ENCODE measurements around the gene CAPZB.

CAPZB gene

DNA sequence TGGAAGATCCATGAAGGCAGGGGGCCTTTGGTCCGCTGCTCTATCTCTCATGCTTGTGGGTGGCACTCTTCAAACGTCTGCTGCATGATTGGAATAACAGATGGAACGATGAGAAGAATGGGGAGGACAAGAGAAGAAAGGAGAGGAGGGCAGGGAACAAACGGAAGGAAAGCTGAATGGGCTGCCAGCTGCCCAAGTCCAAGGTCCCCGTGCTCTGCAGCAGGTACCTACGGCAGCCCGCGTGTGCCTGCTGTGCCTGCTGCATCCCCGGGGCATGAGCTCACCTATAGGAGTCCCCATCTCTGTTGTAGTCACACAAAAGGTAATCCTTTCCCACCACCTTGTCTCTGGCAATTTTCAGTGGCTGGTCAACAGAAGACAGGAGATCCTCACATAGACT, 100.1 kb downstream of the CAPZB start:
- no peak for DNase-seq (ENCODE audit: low read depth)

DNA sequence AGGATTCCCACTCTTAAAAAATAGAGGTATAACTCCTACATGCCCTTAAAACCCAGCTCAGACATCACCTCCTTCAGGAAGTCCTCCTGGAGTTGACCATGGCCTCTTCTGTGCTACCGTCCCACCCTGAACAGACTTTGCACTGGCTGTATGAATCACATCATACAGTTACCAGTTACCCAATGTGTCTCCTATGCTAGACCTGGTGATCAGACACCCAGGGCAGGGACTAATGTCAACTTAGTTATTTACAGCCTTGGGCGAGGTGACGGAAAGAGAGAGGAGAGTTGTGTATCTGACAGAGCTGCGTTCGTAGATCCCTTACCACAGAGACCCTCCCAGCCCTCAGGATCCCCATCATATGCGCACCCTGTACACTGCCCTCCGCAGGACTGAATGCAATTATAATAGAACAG, 100.6 kb downstream of the CAPZB start:
- no peak for DNase-seq (ENCODE audit: low read depth)

DNA sequence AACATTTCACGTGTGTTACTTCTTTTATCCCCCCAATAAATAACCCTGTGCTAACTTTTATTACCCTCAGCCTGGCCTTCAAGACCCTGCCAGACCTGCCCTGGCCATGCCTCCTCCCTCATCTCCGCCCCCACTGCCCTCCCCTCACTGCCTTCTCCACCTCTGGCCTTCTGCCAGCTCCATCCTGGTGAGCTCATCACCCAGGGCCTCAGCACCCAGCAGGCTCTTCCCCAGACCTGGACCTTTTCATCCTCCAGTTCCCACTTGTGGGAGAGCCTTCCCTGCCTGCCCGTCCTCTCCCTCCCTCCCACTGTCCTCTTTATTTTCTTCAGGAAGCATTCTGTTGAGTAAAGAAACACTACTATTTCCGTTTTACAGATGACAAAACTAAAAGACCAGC, 101.2 kb downstream of the CAPZB start:
- DNase-seq (ENCODE audit: low read depth): no peak

DNA sequence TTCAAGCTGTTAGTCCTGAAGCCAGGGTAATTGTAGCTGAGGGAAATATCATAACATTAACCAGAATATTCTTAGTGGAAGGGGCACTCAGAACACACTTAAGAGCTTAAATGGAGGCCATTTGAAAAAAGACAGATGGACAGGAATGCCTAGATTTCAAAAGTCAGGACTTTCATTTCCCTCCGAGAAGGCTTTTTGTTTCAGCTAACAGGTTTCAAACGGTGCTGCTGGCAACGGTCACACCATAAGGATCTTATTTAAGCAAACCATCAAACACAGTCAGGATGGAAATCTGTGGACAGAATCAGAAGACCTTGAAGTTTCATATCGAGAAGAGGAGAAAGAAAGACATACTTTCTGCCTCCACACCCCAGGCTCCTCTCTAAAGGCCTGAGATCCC, 103.1 kb downstream of the CAPZB start:
- DNase-seq (ENCODE audit: low read depth): no peak

DNA sequence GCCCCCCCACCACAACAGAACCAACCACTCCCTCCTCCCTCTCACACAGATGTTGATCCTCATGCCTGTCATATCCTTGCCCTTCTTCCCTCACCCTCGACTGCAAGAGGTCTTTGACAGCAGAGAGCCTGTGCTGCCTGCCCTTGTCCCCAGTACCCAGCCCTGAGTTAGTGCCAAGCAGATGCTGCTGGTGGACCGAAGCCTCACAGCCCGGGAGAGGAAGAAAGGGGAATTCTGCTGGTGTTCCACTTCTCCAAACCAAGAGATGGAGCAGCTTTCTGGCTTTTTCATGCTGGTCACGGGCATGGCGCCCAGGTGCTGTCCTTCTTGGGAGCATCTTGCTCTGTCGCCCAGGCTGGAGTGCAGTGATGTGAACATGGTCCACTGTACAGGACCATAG, 104.1 kb downstream of the CAPZB start:
- DNase-seq (ENCODE audit: low read depth): no peak

DNA sequence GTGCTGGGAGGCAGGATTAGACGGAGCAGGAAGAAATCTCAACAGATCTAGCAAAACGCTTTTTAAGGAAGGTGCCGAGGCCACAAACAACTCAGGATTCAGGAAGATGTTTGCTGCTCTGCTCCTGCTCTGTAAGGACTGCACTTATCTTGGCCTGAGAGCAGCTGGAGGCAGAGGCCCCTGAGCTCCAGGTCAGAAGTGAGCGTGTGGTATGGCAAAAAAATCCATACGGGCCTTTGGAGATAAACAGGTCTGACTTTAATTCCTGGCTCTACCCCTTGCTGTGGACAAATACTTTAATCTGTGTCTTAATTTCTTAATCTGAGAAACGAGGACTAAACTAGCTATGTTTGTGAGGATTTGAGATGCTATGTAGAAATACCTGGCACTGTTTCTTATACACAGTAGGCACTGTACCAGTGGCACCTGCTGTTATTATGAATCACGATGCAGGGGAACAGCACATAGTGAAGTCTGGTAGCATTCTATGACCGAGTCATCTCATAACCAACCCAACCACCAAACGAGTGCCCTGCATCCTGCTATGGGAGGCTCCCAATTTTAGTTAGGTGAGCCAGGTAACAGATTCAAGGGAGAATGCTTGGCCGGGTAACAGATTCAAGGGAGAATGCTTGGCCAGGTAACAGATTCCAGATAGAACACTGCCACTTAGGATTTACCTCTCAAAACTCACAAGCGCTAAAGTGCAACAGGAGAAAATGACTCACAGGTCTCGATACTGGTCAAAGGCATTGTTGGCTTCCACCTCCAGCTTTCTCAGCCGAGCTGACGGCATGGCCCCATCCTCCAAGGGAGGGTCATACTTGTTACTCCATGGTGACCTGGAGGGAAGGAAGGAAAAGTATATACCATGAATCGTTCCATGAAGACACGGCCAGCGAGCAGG, 107.3 kb downstream of the CAPZB start:
- no peak for DNase-seq (ENCODE audit: low read depth)

DNA sequence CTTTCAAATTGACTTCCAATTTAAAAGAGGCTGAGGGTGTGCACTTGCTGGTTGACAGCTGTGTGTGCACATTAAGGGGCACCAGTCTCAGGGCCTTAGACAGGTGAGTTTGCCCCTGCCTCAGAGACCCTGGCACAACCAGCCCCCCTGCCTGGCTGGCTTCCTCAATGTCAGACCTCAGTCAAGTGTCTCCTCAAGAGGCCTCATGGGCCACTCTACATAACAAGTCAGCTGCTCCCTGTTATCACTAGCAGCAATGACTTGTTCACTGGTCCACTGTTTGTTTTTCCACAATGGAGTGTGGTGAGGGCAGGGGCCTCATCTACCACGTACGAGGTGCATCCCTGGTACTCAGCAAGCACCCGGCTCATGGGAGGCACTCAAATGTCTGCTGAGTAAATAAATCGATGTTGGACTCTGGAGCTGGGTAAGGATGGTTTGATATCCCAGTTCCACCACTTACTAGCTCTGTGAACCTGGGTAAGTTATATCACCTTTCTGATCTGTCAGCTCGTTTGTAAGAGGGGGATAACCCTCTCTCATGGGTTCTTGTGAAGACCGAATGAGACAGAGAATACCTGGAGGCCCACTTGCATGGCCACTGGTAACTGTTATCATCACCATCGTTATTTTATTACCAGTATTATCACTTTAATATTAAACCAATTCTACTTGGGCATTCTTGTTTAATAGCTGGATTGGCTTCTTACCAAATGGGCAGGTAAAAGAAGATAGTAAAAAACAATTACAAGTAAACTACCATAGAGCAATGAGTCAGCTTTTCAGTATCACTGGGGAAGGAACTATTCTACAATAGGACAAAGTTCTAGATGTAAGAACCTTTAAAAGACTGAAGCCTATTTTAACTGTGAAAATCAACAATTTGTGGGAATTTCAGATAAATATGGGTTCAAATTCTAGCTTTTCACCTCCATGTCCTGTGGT, 108.6 kb downstream of the CAPZB start:
- no peak for DNase-seq (ENCODE audit: low read depth)

DNA sequence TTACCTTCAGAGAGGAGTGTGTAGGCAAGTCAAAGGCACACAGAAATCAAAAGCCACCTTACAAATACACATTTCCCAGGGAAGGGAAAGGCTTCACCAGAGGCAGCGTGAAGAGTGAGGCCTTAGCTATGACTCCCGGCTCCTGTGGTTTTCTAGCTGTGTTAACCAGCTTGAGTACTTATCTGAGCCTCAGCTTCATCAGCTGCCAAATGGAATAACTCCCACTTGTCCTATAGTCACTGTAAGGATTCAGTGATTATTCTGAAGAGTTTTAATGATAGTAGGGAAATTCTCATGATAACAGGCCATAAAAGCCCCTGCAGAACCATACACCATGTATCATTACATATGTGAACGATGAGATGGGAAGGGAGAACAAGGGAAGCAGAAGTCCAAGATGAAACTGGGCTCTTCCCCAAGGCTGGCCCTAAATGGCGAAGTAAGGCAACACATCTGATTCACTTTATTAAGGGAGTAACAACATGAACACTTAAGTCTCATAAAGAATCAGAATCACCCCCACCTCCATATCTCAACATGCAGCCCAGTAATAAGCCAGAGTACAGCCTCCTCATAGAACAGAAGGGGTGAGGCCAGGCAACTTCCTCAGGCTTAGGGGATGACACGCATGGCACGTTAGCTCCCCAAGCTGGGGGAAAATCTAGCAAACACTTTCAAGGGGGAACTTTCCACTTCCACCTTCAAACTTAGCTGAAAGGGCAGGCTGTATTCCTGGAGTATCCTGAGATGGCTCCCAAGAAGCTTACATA, 109.5 kb downstream of the CAPZB start:
- DNase-seq (ENCODE audit: low read depth): no peak

DNA sequence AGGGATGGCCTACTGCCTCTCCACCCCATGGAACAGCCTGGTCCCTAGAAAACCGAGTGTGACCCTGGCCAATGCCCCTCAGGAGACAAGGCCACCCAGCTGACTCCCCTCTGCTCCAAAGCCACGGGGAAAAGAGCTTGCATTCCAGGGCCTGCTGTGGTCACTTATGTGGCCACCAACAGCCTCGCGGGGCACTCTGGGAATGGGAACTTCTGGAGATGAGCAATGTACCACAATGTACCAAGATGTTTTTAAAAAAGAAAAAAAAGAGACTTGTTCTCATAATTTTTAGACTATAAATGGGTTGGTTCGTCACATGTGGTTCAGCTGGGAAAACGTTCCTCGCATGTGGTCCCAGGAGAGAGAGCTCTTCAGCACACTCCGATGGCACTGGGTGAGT, 110.4 kb downstream of the CAPZB start:
- no peak for DNase-seq (ENCODE audit: low read depth)

DNA sequence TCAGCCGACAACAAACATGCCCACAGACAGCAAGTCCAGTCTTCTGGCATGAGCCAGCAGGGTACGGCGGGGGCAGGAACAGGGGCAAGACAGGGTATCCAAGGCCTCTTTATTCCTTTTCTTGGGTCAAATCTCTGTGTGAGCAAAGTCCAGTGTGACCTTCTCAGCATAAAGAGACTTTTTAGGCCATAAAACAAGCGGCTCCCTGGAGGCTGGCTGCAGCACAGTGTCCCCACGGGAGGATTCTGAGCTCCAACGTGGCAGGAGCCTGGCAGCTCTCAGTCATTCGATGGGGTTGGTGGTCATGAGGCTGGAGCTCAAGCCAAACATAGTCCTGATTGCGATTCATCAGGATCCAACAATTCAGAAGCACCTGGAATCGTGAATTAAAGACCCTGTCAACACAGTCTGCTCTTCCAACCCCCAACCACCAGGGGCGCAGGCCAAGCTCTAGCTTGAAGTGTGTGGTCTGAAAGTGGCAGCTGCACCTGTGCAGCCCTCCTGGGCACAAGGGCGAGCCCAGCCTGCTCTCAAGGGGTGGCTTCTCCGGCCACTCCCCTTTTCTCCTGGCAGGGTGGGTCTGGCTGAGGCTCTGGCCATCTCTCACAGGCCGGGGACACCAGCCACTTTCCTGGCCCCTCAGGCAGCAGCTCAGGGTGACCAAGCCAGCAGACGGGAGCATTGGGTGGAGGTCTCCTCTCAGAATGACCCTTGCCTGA, 111.1 kb downstream of the CAPZB start:
- DNase-seq (ENCODE audit: low read depth): no peak

DNA sequence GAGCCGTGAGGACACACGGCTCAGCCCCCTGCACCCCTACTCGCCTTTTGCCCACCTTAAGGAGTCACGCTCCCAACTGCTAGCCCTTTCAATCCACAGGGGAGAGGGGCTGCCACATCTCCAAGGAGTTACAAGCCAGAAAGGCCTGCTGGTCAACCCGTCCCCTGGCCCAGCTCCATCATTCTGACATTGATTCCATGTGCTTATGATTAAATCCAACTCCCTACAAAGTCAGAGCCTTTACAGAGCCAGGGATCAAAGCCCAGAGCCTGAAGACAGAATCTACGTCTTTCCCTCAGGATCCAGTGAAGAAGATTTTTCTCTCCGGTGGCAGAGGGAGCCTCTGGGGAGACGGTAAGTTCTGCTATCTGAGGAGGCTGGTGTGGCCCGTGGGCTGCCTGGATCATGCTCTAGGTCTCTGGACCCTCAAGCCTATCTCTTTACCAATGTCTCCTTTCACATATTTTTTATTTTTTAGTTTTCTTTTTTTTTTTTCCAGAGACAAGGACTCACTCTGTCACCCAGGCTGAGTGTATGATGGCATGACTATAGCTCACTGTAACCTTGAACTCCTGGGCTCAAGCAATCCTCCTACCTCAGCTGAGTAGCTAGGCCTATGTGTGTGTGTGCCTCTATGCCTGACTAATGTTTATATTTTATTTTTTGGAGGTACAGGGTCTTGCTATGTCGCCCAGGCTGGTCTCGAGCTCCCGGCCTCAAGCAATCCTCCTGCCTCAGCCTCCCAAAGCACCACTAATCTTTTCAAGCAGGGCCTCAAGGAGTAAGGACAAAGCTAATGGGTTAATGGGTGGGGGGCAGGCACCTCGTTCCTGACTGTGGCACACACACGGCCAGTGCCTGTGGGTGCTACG, 111.9 kb downstream of the CAPZB start:
- no peak for DNase-seq (ENCODE audit: low read depth)

DNA sequence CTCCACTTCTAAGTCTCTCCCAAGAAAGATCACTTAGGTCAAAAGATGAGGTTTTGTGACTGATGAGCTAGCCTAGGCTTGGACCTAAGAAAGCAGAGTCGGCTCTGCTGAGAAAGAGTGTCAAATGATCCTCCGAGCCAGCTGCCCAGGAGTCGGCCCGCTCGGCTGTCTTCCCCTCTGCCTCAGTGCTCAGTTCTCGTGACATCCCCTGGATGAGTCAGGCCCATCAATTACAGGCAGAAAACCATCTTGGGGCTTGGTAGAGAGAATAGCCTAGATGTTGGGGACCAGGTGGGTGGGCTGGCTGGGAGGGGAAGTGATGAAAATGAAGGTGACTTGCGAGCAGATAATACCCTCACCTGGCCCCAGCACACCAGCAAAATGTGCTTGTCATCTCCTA, 112.7 kb downstream of the CAPZB start:
- DNase-seq (ENCODE audit: low read depth): no peak

DNA sequence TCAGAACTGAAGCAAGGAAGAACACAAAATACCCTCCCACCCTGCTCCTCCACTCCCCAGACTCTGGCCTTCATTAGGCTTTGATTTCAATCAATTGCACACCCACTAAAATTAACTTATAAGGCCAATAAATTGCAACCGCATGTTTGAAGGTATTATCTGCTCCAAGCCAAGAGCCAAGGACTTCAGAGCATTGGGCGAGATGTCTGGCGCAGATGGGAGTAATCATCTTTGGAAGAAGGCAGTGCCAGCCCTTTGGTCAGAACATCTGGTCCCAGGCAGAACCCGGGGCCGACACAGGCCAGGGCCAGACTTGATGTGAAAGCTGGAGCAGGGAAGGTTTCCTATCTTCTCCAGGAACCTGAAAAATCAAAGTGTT, 113.2 kb downstream of the CAPZB start:
- DNase-seq (ENCODE audit: low read depth): no peak

DNA sequence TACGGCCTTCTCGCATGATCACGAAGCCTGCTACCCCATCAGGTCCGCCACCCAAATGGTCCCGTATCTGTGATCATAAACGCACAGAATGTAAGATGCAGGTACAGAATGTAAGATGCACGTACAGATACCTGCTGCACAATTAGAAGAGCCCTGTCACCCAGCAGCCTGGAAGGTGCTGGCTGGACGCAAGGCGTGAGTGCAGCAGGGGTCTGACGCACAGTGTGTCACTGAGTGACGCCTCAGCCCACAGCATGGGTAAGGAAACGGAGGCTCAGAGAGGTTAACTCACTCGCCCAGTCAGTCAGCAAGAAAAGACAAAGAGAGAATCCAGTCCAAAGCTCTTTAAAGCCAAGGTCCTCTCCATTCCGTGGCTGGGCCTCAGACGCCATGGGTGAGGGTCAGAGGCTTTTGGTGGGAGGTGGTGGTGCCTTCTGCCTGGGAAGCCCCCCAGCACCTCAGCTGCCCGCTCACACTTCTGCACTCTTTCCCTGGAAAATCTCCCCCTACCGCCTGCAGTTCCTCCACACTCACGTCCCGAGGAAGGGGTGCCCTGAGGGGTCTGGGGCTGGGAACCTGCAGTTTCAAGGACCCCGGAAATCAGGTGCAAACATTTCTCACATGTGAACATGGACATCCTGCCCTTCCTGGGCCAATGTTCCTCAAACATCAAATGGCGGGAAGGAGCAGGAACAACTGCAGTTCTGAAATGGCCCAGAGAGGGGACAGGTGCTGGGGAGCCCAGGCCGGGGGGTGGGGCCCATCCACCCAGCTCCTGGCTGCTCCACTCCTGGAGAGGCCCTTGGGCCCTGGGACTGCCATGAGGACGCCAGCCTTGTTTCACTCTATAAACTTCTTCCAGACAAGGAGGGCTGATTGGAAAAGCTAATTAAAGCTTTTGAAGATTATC, 113.9 kb downstream of the CAPZB start:
- DNase-seq (ENCODE audit: low read depth): no peak

DNA sequence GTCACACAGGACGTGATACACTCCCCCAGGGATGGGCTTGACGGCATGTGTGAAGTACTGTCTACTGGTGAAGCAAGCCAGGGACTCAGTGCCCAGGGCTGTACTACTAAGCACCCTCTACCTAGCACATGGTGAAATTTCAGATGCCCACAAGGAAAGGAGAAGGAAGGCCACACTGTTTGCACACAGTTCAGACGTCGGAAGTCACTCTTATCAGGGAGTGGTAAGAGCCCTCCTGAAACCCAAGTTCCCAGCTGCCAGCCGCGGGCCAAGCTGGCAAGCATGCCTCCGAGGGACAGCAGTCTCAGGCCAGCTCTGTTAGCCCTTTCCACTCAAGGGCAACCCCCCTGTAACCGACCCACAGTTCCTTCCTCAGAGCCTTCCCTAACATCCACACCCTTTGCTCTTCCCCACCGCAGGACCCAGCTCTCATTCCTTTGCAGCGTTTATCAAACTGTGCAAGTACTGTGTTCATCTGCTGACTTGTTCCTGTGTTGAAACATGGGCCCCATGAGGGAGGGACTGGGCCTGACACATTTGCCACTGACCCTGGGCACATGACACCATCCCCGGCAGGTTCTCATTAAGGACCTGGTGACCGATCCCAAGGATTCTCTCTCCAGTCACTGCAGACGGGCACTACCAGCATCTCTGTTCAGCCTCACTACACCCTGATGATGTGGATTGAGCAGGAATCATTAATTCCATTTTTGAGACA, 114.7 kb downstream of the CAPZB start:
- DNase-seq (ENCODE audit: low read depth): no peak

DNA sequence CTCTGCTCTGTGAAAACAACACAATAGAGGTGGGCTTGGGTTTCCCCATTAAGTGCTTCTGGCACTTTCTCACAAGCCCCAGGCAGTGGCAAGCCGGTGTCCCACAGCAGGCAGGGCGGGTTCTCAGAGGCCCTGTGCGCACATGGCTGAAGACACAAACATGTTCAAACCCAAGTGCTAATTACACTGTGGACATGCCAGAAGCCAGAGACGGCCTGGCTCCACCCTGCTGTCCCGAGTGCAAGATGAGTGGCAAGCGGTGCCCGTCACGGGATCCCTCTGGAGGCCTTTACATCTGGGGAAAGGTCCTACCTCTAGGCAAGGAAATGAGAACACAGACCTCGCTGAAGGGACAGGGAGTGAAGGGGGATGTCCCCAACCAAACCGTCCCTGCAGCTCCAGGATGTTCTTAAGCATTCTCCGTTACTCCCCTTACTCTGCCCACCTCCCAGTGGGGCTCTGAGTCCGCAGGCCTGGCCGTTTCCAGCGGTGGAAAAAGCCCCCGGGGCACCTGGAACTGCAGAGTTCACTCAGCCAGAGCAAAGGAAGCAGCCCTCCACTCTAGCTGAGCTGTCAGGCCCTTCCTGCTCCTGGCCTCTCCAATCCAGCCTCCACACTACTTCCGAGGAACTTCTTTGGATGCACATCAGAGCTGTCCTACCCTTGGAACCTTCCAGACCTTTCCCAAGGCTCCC, 115.8 kb downstream of the CAPZB start:
- no peak for DNase-seq (ENCODE audit: low read depth)

DNA sequence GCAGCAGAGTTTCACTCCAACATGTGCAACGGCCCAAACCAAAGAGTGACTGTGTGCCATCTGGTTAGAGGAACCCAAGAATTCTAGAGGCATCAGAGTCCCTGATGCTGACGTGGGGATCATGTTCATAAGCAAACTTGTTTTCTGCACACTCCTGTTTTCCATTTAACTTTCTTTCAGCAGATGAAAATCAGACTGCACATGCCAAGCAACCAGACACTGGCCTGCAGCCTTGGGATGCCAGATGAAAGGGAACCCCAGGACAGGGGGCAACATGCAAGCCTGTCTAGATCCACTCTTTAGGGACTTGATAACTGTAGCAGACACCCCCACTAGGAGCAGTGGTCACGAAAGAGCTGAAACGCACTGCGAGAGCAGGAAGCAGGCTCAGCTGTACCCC, 116.4 kb downstream of the CAPZB start:
- no peak for DNase-seq (ENCODE audit: low read depth)

DNA sequence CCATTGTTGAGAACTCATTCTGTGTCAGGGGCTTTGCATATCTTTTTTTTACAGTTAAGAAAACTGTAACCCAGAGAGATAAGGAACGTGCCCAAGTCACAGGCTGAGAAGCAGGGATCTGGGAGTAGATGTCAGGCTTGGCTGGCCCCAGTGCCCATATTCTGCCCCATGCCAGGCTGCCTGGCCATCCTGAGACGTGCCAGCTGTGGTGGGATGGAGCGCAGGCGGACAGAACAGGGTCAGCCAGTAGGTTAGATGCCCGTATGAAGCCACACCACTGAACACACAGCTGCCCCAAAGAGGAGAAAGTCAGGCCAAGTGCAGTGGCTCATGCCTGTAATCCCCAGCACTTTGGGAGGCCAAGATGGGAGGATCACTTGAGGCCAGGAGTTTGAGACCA, 117.3 kb downstream of the CAPZB start:
- no peak for DNase-seq (ENCODE audit: low read depth)
